HepG2 (cell line): Measurements from ENCODE around the gene SIX3. TPM values are rescaled to one million over a fixed set of nuclear protein-coding genes. Genes with fewer than 3 reads are reported as not detected.

ENCODE experiments used
- ATAC-seq: fragments of 200-7000 bp; cut with Tn5 transposase; 3 replicates; pipeline ENCODE4 v1.9.1; 2020; ENCODE audit warnings: mild to moderate bottlenecking, moderate library complexity
- BruUV-seq: library from RNA; stranded (reverse); fragments of 400-500 nt; replicated peaks from 2 replicates; lab custom pipeline; 2021; lab: Mats Ljungman, UMichigan
- CTCF ChIA-PET: fragments of 300-600 bp; formaldehyde crosslinking; extraction: SDS; loops from one replicate; lab custom pipeline; 2021; ENCODE audit warnings: low total read pairs, inconsistent platforms, low intra/inter-chr PET ratio; lab: Yijun Ruan, JAX
- POLR2A ChIA-PET: fragments of 350-600 bp; sonication (Branson Sonifier 250); formaldehyde crosslinking; loops from one replicate; lab custom pipeline; 2020; ENCODE audit warnings: antibody characterized with exemption, inconsistent platforms; lab: Yijun Ruan, JAX
- DNase-seq: peaks from one replicate; pipeline ENCODE4 v3.0.0-alpha.2; 2015; ENCODE audit warnings: low spot score
- FAIRE-seq: peaks from 3 replicates; lab custom pipeline; 2011; peaks lifted over from hg19 to GRCh38; lab: Jason Lieb, UNC
- H2AFZ ChIP-seq: one replicate; pipeline ENCODE4 v1.6.1; 2011; ENCODE audit warnings: low read length, inconsistent platforms
- H3K27ac ChIP-seq: fragments of 300-600 bp; 3 replicates; pipeline ENCODE4 v1.8.0; 2011; ENCODE audit warnings: mixed run types, mild to moderate bottlenecking, mixed read lengths, low read length, inconsistent platforms; ENCODE audit not compliant: insufficient read depth; ENCODE audit errors: extremely low read length
- H3K27me3 ChIP-seq, 2 experiments: fragments of 200-600 bp in 1 of 2; 2 replicates in 1 of 2; 3 replicates in 1 of 2; pipeline versions ENCODE4 v1.6.0 to v1.8.0; 2011; ENCODE audit warnings: low read length in 2 of 2, mild to moderate bottlenecking in 2 of 2, moderate library complexity in 2 of 2, inconsistent platforms in 1 of 2; ENCODE audit not compliant: insufficient read depth in 2 of 2, control insufficient read depth in 1 of 2
- H3K36me3 ChIP-seq, 2 experiments: fragments of 200-600 bp in 1 of 2; replicated peaks in 1 of 2; 2 replicates in 1 of 2; 3 replicates in 1 of 2; pipeline versions ENCODE4 v1.5.1 to v1.8.0; 2011; ENCODE audit warnings: low read length in 2 of 2, inconsistent platforms in 1 of 2; ENCODE audit not compliant: insufficient read depth in 2 of 2, control insufficient read depth in 1 of 2
- H3K4me1 ChIP-seq: 2 replicates; pipeline ENCODE4 v1.5.1; 2012; ENCODE audit warnings: low read length, inconsistent platforms; ENCODE audit not compliant: insufficient read depth
- H3K4me2 ChIP-seq: 2 replicates; pipeline ENCODE4 v1.6.0; 2011; ENCODE audit warnings: low read depth, low read length, inconsistent platforms
- H3K4me3 ChIP-seq, 3 experiments: fragments of 200-600 bp in 1 of 3; sonication (generic), shearing (Covaris generic) in 1 of 3; replicated peaks in 1 of 3; 2 replicates each; pipeline ENCODE4 v1.5.1; 2011 to 2016; ENCODE audit warnings: low read length in 3 of 3, inconsistent platforms in 2 of 3, low read depth in 2 of 3, mild to moderate bottlenecking in 2 of 3, control low read depth in 1 of 3, mixed read lengths in 1 of 3; ENCODE audit not compliant: insufficient read depth in 1 of 3
- H3K79me2 ChIP-seq: one replicate; pipeline ENCODE4 v1.6.1; 2011; ENCODE audit warnings: low read length, inconsistent platforms; ENCODE audit not compliant: insufficient read depth
- H3K9ac ChIP-seq: 2 replicates; pipeline ENCODE4 v1.6.0; 2011; ENCODE audit warnings: mild to moderate bottlenecking, low read depth, low read length, inconsistent platforms; ENCODE audit not compliant: insufficient read depth
- H3K9me3 ChIP-seq: 2 replicates; pipeline ENCODE4 v1.5.1; 2012; ENCODE audit warnings: mild to moderate bottlenecking, low read length
- H4K20me1 ChIP-seq: 2 replicates; pipeline ENCODE4 v1.6.0; 2011; ENCODE audit warnings: inconsistent platforms, mild to moderate bottlenecking, low read length, moderate library complexity; ENCODE audit not compliant: insufficient read depth
- CTCF ChIP-seq: sonication (generic); formaldehyde crosslinking; IDR thresholded peaks from 2 replicates; pipeline ENCODE4 v1.5.0; 2020; ENCODE audit warnings: mild to moderate bottlenecking, missing genetic modification reagents, moderate library complexity
- FOXC1 ChIP-seq: sonication (generic); formaldehyde crosslinking; IDR thresholded peaks from 2 replicates; pipeline ENCODE4 v1.8.0; 2022; ENCODE audit warnings: mild to moderate bottlenecking, missing genetic modification reagents, borderline replicate concordance
- HES4 ChIP-seq: sonication (generic); formaldehyde crosslinking; IDR thresholded peaks from 2 replicates; pipeline ENCODE4 v1.9.0; 2021; ENCODE audit warnings: mild to moderate bottlenecking, missing genetic modification reagents, borderline replicate concordance
- HNRNPLL ChIP-seq: fragments of 200-400 bp; formaldehyde crosslinking; IDR thresholded peaks from 2 replicates; pipeline ENCODE4 v1.6.1; 2017; ENCODE audit warnings: mild to moderate bottlenecking, low read depth, low read length; ENCODE audit not compliant: poor library complexity, severe bottlenecking
- NFE2L1 ChIP-seq: sonication (generic); formaldehyde crosslinking; IDR thresholded peaks from 2 replicates; pipeline ENCODE4 v1.4.0; 2020; ENCODE audit warnings: missing genetic modification reagents, mild to moderate bottlenecking, borderline replicate concordance
- THAP7 ChIP-seq: sonication (generic); formaldehyde crosslinking; IDR thresholded peaks from 2 replicates; pipeline ENCODE4 v1.8.1; 2023; ENCODE audit warnings: mild to moderate bottlenecking, missing genetic modification reagents
- ZBTB42 ChIP-seq: sonication (generic); formaldehyde crosslinking; IDR thresholded peaks from 2 replicates; pipeline ENCODE4 v1.5.0; 2020; ENCODE audit warnings: mild to moderate bottlenecking, missing genetic modification reagents
- ZNF121 ChIP-seq: sonication (generic); formaldehyde crosslinking; IDR thresholded peaks from 2 replicates; pipeline ENCODE4 v1.5.0; 2020; ENCODE audit warnings: mild to moderate bottlenecking, missing genetic modification reagents
- ZNF607 ChIP-seq: sonication (generic); formaldehyde crosslinking; IDR thresholded peaks from 2 replicates; pipeline ENCODE4 v1.5.1; 2020; ENCODE audit warnings: missing genetic modification reagents, mild to moderate bottlenecking, borderline replicate concordance
- ZNF619 ChIP-seq: sonication (generic); formaldehyde crosslinking; IDR thresholded peaks from 2 replicates; pipeline ENCODE4 v1.4.0; 2020; ENCODE audit warnings: mild to moderate bottlenecking, missing genetic modification reagents
- WGBS: methylation state at CpG from one replicate; pipeline ENCODE4 v1.1.6; 2017; ENCODE audit warnings: low lambda C conversion rate; 5-methylcytosine and 5-hydroxymethylcytosine counted together
- in situ Hi-C: cut with HindIII; loops from 2 replicates; pipeline ENCODE4 v1.10.0; 2017; ENCODE audit warnings: low pct_unique_long_range_greater_than_20kb; ENCODE audit not compliant: extremely low pct_ligation_motif_present
- intact Hi-C: fragments of 100-400 bp; cut with micrococcal nuclease; formaldehyde crosslinking; loops from one replicate; pipeline ENCODE4 v1.10.0; 2022; ENCODE audit not compliant: unreplicated experiment
- polyA plus RNA-seq, 8 experiments: library from polyadenylated mRNA; depleted of rRNA in 3 of 8; stranded (reverse) in 7 of 8; unstranded in 1 of 8; fragments of >200 nt; fragmentation: Illumina TruSeq in 4 of 8; extraction: Trizol in 4 of 8; gene quantifications; 2 replicates each; pipeline versions ENCODE4 v1.2.1 to v1.2.3, GENCODE V29; 2011 to 2016; ENCODE audit warnings: low read depth in 4 of 8, missing spikeins in 1 of 8, mixed read lengths in 1 of 8; ENCODE audit not compliant: insufficient read depth in 1 of 8
- total RNA-seq, 5 experiments: library from RNA; depleted of rRNA; stranded (reverse); fragments of >200 nt; fragmentation: Illumina TruSeq; extraction: Trizol; gene quantifications; 2 replicates each; pipeline ENCODE4 v1.2.3, GENCODE V29; 2016; ENCODE audit warnings: low read depth in 1 of 5
- TF ChIP-seq, protein P1 (sequence below): sonication (generic); formaldehyde crosslinking; IDR thresholded peaks from one replicate; pipeline ENCODE4 v1.5.1; 2020; ENCODE audit warnings: mild to moderate bottlenecking, missing genetic modification reagents; ENCODE audit errors: not compliant biosample characterization

SIX3 gene
- total and polyA plus RNA-seq, 2 of the 13 experiments (the other 11 are each of a cell fraction or from before 2014, with no cell fraction given), result not detected

- intact Hi-C loops, result loop anchor here (10.0 kb wide), 1 partner anchor 194 kb away; no protein-coding TSS in a partner anchor
- DNase-seq, result peak; percentile 26
- Histone ChIP-seq H3K4me1 (peaks cover 35% of the 10 kb centered on the region), H3K9ac (peak overlapping the region; percentile 31; the same call in 1 of the 2 replicates), H3K27ac (no peak overlapping the region), H3K9me3 (no peaks in the 10 kb centered on the region), H3K79me2 (no peaks in the 10 kb centered on the region), H3K27me3 (peaks cover 42 to 92% of the 10 kb centered on the region in 2 experiments), H3K36me3 (no peaks in the 10 kb centered on the region), H2AFZ (no peak overlapping the region), H4K20me1 (no peaks in the 10 kb centered on the region; the same call in 1 of the 2 replicates), H3K4me2 (peak overlapping the region; percentile 83), H3K4me3 (peak overlapping the region; percentile 49 to 72 (median 52); a peak in 5 of 6 replicates)
- ATAC-seq, result peak; percentile 78
- in situ Hi-C loops, result no loop called here
- no TSS peak for BruUV-seq
- CTCF ChIA-PET, result no interaction called here
- POLR2A ChIA-PET, result no interaction called here
- FAIRE-seq, result no peak
- 15% methylated on average over 42 of the region's 62 CpGs for WGBS
- TF ChIP-seq FOXC1 (CRISPR knock-in tag) (peak; percentile 81; the same call in 1 of the 2 replicates), ZBTB42 (CRISPR knock-in tag) (0 out of 2 replicates have a peak, but pooled peaks have one; percentile 77), HES4 (CRISPR knock-in tag) (peak; percentile 65; the same call in 1 of the 2 replicates), HNRNPLL (peak; percentile 61), THAP7 (peak; percentile 77; the same call in 1 of the 2 replicates), ZNF619 (CRISPR knock-in tag) (0 out of 2 replicates have a peak, but pooled peaks have one; percentile 52), NFE2L1 (CRISPR knock-in tag) (no peak), ZNF121 (CRISPR knock-in tag) (peak; percentile 12; the same call in 1 of the 2 replicates), ZNF607 (CRISPR knock-in tag) (0 out of 2 replicates have a peak, but pooled peaks have one; percentile 11), CTCF (CRISPR knock-in tag) (0 out of 2 replicates have a peak, but pooled peaks have one; percentile 2)
- TF ChIP-seq, protein P1, sequence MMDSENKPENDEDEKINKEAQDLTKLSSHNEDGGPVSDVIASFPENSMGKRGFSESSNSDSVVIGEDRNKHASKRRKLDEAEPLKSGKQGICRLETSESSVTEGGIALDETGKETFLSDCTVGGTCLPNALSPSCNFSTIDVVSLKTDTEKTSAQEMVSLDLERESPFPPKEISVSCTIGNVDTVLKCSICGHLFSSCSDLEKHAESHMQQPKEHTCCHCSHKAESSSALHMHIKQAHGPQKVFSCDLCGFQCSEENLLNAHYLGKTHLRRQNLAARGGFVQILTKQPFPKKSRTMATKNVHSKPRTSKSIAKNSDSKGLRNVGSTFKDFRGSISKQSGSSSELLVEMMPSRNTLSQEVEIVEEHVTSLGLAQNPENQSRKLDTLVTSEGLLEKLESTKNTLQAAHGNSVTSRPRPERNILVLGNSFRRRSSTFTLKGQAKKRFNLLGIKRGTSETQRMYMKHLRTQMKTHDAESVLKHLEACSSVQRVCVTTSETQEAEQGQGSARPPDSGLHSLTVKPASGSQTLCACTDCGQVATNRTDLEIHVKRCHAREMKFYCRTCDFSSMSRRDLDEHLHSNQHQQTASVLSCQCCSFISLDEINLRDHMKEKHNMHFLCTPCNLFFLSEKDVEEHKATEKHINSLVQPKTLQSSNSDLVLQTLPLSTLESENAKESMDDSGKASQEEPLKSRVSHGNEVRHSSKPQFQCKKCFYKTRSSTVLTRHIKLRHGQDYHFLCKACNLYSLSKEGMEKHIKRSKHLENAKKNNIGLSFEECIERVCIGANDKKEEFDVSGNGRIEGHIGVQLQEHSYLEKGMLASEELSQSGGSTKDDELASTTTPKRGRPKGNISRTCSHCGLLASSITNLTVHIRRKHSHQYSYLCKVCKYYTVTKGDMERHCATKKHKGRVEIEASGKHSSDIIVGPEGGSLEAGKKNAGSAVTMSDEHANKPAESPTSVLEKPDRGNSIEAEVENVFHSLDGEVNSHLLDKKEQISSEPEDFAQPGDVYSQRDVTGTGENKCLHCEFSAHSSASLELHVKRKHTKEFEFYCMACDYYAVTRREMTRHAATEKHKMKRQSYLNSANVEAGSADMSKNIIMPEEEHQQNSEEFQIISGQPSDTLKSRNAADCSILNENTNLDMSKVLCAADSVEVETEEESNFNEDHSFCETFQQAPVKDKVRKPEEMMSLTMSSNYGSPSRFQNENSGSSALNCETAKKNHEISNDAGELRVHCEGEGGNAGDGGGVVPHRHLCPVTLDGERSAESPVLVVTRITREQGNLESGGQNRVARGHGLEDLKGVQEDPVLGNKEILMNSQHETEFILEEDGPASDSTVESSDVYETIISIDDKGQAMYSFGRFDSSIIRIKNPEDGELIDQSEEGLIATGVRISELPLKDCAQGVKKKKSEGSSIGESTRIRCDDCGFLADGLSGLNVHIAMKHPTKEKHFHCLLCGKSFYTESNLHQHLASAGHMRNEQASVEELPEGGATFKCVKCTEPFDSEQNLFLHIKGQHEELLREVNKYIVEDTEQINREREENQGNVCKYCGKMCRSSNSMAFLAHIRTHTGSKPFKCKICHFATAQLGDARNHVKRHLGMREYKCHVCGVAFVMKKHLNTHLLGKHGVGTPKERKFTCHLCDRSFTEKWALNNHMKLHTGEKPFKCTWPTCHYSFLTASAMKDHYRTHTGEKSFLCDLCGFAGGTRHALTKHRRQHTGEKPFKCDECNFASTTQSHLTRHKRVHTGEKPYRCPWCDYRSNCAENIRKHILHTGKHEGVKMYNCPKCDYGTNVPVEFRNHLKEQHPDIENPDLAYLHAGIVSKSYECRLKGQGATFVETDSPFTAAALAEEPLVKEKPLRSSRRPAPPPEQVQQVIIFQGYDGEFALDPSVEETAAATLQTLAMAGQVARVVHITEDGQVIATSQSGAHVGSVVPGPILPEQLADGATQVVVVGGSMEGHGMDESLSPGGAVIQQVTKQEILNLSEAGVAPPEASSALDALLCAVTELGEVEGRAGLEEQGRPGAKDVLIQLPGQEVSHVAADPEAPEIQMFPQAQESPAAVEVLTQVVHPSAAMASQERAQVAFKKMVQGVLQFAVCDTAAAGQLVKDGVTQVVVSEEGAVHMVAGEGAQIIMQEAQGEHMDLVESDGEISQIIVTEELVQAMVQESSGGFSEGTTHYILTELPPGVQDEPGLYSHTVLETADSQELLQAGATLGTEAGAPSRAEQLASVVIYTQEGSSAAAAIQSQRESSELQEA (CRISPR knock-in tag), result peak; percentile 21
These were observed 3.0 kb upstream of the SIX3 start for GRCh38 chr2:44938287-44939105.
